Mucosa of stomach (tissue), 1 donor: ENCODE results near the gene TMEM116.
A peak's percentile ranks its signal among the peaks of the same experiment; 100 is the strongest.
"Not testable (repeated sequence)": the region's sequence is repeated elsewhere in the genome, so short reads cannot be mapped to it uniquely, and the experiment has no call there.

Source experiments
- H3K27me3 ChIP-seq: one replicate; pipeline ENCODE4 v1.7.0; 2013; ENCODE audit warnings: mild to moderate bottlenecking, low read length; ENCODE audit not compliant: control insufficient read depth, insufficient read depth
- H3K36me3 ChIP-seq: one replicate; pipeline ENCODE4 v1.7.0; 2013; ENCODE audit warnings: low read length; ENCODE audit not compliant: control insufficient read depth, insufficient read depth
- H3K4me1 ChIP-seq: one replicate; pipeline ENCODE4 v1.7.0; 2013; ENCODE audit warnings: mild to moderate bottlenecking, low read length; ENCODE audit not compliant: control insufficient read depth, insufficient read depth
- H3K4me3 ChIP-seq: one replicate; pipeline ENCODE4 v1.7.0; 2013; ENCODE audit warnings: low read length
- H3K9ac ChIP-seq: one replicate; pipeline ENCODE4 v1.7.0; 2013; ENCODE audit warnings: mild to moderate bottlenecking, low read length, moderate library complexity
- H3K9me3 ChIP-seq: one replicate; pipeline ENCODE4 v1.7.0; 2013; ENCODE audit warnings: mild to moderate bottlenecking, low read length, moderate library complexity; ENCODE audit not compliant: control insufficient read depth
- donor health status: Pancreatic carcinoma.

The TMEM116 gene

DNA sequence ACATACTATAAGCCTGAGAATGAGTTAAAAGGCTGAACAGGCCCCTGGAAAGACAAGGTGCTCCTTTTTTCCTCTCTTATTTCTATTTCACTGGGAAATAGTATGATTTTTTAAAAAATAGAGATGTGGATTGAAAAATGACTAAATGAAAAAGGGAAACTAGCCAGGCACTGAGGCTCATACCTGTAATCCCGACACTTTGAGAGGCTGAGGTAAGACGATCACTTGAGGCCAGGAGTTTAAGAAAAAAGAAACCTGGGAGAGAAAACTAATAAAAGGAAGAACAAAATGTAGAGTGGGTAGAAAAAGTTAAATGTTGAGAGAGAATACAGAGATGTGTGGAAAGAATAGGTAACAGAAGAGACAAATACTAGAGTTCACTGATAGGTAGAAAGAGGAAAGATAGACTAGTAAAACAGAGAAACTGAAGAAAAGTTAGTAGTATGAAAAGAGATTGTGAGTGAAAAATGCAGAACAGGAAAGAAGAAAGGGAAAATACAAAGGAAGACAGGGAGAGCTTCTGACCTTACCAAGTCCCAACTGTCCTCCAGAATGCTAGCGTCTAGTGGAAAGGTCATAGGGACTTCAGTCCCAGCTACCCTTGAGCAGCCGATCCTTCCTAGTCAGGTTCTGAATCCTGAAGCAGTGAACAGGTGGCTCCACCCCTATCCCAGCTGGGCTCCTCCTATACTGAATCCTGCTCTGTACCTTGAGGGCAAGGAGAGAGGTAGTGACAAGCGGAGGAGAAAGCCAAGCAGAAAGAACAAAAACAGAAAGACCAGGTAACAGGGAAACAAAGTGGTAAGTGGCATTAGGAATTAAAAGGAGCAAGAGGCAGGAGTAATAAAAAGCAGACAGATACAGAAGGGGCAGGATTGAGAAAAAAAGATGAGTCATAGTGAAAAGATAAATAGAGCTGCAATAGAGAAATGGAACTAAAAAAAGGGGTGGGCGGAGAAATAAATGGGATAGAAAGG is 7.3 kb downstream of the TMEM116 start:
- Histone ChIP-seq H3K27me3 (no peaks in the 10 kb centered on the region), H3K4me3 (no peak overlapping the region), H3K4me1 (peaks cover 4% of the 10 kb centered on the region), H3K9me3 (no peaks in the 10 kb centered on the region), H3K36me3 (no peaks in the 10 kb centered on the region), H3K9ac (peak overlapping the region; percentile 3)

DNA sequence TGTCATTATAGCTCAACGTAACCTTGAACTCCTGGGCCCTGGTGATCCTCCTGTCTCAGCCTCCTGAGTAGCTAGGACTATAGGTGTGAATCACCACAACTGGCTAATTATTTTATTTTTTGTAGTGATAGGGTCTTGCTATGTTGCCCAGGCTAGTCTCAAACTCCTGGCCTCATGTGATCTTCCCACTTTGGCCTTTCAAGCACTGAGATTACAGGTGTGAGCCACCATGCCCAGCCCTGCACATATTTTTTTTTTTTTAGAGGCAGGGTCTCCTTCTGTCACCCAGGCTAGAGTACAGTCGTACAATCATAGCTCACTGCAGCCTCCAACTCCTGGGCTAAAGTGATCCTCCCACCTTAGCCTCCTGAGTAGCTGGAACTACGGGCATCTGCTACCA is 8.9 kb downstream of the TMEM116 start:
- H3K4me1 ChIP-seq: peaks cover 4% of the 10 kb centered on the region

DNA sequence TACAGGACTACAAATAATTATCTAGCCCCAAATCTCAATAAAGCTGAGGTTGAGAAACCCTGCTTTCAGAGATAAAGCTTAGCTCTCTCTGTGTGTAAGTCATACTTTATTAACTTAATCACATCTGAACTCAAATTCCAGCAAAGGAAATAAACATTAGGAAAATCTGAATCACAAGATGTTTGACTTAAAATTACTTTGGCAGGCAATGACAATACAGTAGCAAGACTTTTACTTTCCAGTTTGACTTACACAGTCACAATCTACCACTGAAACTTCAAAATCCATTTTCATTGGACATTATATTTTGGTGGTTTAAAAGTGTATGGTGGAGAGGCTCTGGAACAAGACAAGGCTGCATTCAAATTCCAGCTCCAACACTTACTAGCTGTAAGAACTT is 11.4 kb downstream of the TMEM116 start:
- no peaks in the 10 kb centered on the region for H3K36me3 ChIP-seq

More for the DNA sequence above, 8.9 kb downstream of the TMEM116 start:
- Histone ChIP-seq H3K36me3 (no peaks in the 10 kb centered on the region), H3K27me3 (no peaks in the 10 kb centered on the region), H3K4me3 (no peak overlapping the region), H3K9ac (no peak overlapping the region), H3K9me3 (no peaks in the 10 kb centered on the region)

DNA sequence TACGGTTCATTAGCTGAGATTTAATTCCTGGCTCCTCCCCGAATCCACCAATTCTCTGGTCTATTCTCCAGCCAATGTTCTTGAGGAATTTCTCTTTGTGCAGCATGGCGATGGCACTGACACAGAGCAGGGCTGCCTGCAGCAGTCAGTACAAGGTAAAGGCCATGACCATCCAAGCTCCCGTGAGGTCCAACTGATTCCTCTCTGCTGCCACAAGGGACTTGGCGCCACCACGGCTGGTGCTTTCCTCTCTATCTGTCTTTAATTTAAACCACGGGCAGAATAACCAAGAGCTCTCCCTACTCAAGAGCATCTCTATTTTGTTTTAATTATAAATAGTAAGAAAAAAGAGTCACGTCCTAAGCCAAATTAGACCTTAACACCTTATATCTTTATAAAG is 12.1 kb downstream of the TMEM116 start:
- Histone ChIP-seq H3K27me3 (no peaks in the 10 kb centered on the region), H3K9me3 (no peaks in the 10 kb centered on the region), H3K4me3 (no peak overlapping the region)

More for the DNA sequence above, 11.4 kb downstream of the TMEM116 start:
- H3K4me1 ChIP-seq: peaks cover 4% of the 10 kb centered on the region
- no peak overlapping the region for H3K9ac ChIP-seq
- no peaks in the 10 kb centered on the region for H3K9me3 ChIP-seq
- no peak overlapping the region for H3K4me3 ChIP-seq
- no peaks in the 10 kb centered on the region for H3K27me3 ChIP-seq

DNA sequence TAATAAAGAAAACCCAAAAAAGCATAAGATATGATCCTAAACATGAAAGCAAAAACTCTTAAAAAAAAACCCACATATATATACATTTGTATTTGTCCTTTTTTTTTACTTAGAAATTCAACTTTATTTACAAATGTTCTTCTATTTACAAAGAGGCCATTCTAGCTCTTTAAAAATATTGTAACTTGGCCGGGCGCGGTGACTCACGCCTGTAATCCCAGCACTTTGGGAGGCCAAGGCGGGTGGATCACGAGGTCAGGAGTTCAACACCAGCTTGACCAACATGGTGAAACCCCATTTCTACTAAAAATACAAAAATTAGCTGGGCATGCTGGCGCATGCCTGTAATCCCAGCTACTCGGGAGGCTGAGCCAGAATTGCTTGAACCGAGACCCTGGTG is 13.8 kb downstream of the TMEM116 start:
- not testable (repeated sequence) for H3K9me3 ChIP-seq, H3K4me1 ChIP-seq, H3K36me3 ChIP-seq, H3K4me3 ChIP-seq, H3K9ac ChIP-seq, H3K27me3 ChIP-seq

More for the DNA sequence above, 12.1 kb downstream of the TMEM116 start:
- no peaks in the 10 kb centered on the region for H3K4me1 ChIP-seq
- H3K9ac ChIP-seq: no peak overlapping the region
- no peaks in the 10 kb centered on the region for H3K36me3 ChIP-seq

DNA sequence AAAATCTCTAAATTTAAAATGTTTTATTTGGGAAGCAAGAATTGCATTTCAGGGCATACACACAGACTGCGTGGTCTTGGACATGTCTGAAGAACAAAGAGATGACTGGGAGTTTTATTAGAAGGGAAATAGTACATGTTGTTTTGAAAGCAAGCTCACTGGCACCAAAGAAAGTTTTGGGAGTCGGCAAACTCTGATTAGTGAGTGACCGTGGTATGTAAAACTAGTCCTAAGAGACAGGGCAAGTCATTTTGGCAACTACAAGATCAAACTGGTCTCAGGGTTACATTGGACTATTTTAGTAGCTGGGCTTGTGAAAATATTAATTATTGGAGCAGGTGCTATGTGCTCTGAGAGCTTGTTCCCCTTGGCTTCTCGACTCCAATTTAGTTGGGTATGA is 14.9 kb downstream of the TMEM116 start:
- H3K9ac ChIP-seq: no peak overlapping the region
- H3K4me3 ChIP-seq: no peak overlapping the region
- no peaks in the 10 kb centered on the region for H3K36me3 ChIP-seq
- H3K27me3 ChIP-seq: no peaks in the 10 kb centered on the region
- H3K4me1 ChIP-seq: peaks cover 5% of the 10 kb centered on the region
- no peaks in the 10 kb centered on the region for H3K9me3 ChIP-seq

DNA sequence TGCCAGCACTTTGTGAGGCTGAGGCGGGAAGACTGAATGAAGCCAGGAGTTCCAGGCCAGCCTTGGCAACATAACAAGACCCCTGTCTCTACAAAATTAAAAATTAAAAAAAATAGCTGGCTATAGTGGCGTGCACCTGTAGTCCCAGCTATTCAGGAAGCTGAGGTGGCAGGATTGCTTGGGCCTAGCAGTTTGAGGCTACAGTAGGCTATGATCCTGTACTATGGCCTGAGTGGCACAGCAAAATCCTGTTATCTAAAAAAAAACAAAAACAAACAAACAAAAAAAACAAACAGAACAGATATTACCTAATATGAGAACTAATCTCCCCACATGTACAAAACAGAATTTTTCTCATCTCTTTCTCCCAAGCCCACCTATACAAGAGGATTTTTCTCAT is 15.7 kb downstream of the TMEM116 start:
- H3K27me3 ChIP-seq: no peaks in the 10 kb centered on the region
- H3K36me3 ChIP-seq: no peaks in the 10 kb centered on the region
- H3K9ac ChIP-seq: no peak overlapping the region
- no peaks in the 10 kb centered on the region for H3K9me3 ChIP-seq
- H3K4me3 ChIP-seq: no peak overlapping the region
- H3K4me1 ChIP-seq: peaks cover 5% of the 10 kb centered on the region

DNA sequence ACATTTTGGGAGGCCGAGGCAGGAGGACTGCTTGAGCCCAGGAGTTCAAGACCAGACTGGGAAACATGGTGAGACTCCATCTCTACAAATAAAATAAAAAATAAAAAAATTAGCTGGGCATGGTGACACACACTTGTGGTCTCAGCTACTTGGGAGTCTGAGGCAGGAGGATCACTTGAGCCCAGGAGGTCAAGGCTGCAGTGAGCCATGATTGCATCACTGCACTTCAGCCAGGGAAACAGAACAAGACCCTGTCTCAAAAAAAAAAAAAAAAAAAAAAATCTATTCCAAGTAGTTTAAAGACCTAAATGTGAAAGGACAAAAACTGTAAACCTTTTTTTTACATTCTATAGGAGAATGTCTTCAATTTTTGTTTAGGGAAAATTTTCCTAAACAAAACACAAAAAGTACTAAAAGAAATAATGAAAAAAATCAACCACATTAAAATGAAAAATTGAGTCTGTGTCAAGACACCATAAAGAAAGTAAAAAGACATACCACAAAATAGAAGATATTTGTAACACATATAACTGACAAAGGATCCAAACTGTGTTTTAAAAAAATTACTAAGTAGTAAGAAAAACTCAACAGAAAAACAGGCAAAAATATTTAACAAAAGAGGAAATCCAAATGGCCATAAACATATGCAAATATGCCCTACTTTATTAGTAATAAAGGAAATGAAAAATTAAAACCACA is 17.0 kb downstream of the TMEM116 start:
- Histone ChIP-seq H3K27me3 (no peaks in the 10 kb centered on the region), H3K9ac (no peak overlapping the region), H3K4me3 (no peak overlapping the region), H3K36me3 (no peaks in the 10 kb centered on the region), H3K9me3 (no peaks in the 10 kb centered on the region), H3K4me1 (peaks cover 5% of the 10 kb centered on the region)

DNA sequence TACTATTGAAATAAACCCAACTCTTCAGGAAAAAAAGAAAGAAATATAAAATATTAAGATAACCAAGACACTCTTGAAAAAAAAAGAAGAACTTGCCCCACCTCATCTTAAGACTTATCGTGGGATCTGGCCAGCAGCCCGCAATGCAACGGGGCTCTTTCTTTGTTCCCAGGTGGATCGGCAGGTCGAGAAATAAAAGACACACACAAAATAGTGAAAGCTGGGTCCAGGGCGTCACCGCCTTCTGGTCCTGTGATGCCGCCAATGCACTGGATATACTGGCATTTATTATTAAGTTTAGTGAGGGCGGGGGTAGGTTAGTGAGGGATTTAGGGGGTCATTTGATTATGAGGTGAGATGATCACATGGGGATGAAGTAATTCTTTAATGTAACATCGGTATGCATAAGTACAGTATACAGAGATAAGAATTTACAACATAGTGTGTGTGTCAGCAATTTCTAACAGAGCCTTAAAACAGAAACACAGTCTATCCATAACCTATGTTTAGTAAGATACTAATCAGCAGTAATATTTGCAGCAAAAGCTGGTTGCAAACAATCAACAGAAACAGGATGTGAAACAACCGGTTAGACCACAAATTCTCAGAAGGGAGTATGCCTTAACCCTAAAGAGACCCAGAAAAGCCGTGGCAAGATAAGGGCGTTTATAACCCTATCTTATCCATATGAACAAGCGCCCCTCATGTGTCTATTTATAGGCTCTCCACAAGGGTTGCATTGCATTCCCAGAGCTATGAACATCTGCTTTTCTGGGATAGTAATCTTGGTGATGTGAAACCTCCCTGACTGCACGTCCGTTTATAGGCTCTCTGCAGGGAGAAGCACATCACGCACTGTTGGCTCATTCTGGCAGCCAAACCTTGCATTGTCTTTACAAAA is 18.5 kb downstream of the TMEM116 start:
- H3K4me1 ChIP-seq, H3K9ac ChIP-seq, H3K4me3 ChIP-seq, H3K36me3 ChIP-seq, H3K27me3 ChIP-seq, H3K9me3 ChIP-seq: not testable (repeated sequence)

DNA sequence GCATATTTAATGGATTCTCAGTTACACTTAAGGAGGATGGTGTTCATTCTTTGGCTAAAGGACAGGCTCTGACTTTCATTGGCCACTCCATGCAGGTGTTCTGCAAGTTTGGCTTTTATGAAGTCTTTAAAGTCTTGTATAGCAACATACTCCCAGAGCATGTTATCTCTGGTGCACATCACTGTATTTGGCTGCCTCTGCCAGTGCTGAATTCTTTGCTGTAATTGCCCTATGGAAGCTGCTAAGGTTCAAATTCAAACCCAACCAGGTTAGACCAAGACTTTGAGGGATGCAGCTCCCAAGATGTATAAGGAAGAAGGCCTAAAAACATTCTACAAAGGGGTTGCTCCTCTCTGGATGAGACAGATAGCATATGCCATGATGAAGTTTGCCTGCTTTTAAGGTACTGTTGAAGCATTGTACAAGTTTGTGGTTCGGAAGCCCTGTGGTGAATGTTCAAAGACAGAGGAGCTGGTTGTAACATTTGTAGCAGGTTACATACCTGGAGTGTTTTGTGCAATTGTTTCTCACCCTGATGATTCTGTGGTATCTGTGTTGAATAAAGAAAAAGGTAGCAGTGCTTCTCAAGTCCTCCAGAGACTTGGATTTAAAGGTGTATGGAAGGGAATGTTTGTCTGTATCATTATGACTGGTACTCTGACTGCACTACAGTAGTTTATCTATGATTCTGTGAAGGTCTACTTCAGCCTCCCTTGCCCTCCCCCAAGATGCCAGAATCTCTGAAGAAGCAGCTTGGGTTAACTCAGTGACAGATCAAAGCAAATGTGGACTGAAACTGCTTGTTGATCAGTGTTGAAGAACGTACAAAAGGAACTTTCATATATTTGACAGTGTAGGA is 19.4 kb downstream of the TMEM116 start:
- H3K4me1 ChIP-seq: peaks cover 5% of the 10 kb centered on the region
- H3K4me3 ChIP-seq: no peak overlapping the region
- no peaks in the 10 kb centered on the region for H3K9me3 ChIP-seq
- H3K36me3 ChIP-seq: no peaks in the 10 kb centered on the region
- no peak overlapping the region for H3K9ac ChIP-seq
- no peaks in the 10 kb centered on the region for H3K27me3 ChIP-seq

DNA sequence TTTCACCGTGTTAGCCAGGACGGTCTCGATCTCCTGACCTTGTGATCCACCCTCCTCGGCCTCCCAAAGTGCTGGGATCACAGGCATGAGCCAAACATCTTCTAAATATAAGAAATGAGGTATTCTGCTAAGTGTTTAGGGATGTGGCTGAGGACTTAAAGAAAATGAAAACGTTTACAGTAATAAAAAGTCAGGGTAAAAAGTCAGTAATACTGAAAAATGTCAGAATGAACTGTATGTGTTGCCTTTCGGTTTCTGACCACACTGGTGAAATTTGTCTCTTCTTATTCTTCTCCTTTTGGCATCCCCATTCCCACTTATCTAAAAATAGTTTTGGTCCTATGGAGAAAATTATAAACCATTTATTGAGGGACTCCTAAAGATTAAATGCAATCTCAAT is 20.5 kb downstream of the TMEM116 start:
- Histone ChIP-seq H3K4me3 (no peak overlapping the region), H3K36me3 (no peaks in the 10 kb centered on the region), H3K4me1 (peaks cover 5% of the 10 kb centered on the region), H3K9ac (no peak overlapping the region), H3K9me3 (no peaks in the 10 kb centered on the region), H3K27me3 (no peaks in the 10 kb centered on the region)
